NCI-H146 treated with DMSO at 0.1 percent for 48 hours (cell line): ENCODE results near the gene OGFR.
"Not testable (repeated sequence)": the region's sequence is repeated elsewhere in the genome, so short reads cannot be mapped to it uniquely, and the experiment has no call there.

Source experiments
- DNase-seq: peaks from one replicate; lab custom pipeline; 2025; ENCODE audit not compliant: unreplicated experiment; lab: John Stamatoyannopoulos, UW

Gene OGFR

DNA sequence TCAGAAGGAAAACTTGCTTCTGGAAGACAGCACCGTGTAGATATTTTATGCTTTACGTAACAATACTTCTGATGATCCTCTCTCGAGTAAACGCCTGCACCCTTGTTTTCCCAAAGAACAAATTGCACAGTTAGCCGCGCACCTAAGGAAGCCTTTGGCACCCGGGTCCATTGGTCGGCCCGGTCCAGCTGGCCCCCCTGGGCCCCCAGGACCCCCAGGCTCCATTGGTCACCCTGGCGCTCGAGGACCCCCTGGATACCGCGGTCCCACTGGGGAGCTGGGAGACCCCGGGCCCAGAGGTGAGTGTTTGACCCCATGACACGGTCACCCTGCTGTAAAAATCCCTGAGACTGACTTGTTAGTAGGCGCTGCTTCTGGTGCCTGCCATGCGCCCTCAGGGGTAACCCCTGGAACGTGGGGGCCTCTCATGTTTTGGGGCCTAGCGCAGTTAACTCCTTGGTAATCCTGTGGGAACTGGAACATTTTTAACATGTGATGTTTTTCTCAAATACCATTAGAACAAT, 32.4 kb downstream of the OGFR start:
- DNase-seq, result no peak

DNA sequence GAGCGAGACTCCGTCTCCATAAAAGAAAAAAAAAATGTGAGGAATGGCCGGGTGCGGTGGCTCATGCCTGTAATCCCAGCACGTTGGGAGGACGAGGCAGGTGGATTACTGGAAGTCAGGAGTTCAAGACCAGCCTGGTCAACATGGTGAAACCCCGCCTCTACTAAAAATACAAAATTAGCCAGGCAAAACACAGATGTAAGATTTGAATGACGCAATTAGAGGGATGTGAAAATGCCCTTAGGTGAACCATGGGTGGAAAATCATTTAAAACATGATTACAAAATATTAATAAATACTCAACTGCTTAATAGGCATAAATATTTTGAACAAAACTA, 33.1 kb downstream of the OGFR start:
- no peak for DNase-seq

DNA sequence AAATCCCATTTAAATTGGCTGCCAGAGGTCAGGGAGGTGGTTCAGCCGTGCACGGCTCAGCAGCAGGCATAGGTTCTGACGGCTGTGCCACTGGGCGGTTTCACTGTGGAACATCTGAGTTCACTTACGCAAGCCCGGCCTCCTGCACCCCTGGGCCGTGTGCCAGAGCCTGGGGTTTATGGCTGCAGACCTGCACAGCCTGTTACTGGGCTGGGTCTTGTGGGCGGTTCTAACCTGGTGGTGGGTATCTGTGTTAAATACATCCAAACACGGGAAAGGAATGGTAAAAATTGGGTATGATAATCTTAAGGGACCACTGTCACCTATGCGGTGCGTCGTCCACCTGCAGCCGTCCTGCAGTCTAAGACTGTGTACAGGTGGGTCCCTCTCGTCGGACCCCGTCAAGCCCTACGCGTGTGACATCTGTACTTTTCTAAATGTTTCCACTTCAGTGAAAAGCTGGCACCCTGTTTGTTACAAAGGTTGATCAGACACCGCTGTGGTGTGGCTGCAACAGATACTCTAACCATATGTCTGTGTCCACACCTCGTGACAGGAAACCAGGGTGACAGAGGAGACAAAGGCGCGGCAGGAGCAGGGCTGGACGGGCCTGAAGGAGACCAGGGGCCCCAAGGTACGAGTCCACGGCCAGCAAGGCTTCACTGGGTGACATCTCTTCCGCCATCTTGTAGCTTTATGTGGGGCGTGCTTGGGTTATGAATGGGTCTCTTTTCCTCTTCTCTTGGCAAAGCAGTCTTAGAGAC, 33.7 kb downstream of the OGFR start:
- no peak for DNase-seq

DNA sequence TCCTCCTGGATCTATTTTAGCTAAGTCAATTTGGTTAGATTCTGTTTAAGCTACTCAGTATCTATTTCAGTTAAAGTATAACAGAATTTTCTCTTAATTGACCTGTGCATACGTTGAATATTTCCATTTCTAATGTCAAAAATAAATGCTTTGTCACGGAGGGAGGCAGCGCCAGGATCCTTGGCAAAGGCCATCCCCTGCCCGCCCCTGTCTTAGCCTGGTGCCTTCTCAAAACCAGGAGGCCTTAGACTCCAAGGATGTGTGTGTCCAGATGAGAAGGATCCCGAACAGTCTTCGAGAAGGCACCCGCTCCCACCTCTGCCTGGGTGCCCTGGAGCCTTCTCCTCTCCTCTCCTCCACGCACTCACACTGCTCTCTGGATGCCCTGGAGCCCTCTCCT, 34.6 kb downstream of the OGFR start:
- DNase-seq, result no peak

DNA sequence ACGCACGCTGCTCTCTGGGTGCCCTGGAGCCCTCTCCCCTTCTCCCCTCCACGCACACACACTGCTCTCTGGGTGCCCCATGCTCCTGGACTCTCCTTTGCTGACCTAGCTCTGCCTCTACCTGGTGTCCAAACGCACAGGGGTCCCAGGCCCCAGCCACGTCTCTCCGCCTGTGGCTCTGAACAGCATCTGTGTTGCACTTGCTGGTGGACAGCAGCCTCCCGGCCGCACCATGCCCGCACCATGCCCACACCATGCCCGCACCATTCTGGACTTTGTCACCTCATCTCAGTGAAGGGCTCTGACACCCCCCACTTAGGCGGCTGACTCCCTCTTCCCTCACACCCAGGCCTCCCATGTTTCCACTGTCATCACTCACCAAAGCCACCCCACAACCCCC, 35.2 kb downstream of the OGFR start:
- DNase-seq, result no peak

DNA sequence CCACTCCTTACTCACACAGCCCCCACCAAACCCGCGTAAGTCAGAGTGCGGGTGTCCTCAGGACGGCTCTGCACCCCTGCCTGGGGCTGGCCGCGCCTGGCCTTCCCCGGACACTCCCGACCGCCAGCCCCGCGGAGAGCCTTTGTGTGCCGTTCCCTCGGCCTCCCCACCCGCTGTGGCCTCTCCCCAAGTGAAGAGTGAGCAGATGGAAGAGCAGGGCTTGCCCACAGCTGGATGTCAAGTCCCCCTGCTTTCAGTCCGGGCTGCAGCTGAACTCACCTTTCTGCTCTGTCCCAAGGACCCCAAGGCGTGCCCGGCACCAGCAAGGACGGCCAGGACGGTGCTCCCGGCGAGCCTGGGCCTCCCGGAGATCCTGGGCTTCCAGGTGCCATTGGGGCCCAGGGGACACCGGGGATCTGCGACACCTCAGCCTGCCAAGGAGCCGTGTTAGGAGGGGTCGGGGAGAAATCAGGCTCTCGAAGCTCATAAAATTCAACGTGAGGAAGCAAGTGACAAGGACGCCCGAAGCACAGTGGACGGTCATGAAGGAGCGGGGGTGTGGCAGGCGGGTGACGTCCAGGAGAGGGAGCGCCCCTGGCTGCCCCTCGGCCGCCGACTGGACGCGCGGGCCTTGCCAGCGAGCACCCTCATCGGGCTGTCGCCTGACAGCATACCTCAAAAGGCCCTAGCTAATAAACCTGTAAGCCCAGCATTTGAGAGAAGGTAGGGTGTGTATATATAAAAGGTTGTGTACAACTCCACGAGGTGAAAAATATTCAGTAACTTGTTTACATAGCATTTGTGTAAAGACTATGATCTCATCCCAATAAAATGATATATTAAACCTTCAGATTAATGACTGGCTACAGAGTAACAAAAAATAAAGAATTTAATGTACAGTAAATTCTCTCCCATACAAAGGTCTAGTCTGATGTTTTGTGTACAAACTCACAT, 35.9 kb downstream of the OGFR start:
- DNase-seq, result no peak

DNA sequence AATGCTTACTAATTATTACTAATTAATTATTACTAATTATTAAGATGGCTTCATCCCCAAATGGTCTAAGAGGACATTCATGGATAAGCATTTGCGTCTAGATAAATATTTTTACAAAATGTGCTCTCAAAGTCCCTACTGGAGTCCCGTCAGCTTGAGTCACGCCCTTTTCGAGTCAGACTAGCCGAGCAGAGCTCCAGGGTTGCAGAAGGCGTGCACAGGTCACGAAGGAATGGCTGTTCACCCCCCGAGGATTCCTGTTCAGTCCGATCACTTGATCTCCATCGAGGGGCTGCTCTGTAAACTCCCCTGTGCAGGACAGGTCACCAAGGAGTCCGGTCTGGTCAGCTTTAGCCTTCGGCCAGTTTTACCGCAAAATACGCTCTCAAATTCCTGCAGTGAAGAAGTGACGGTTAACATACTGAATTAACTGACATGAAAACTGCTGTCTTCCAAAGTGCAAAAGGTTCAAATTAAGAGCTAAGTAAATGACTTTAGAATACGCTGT, 37.1 kb downstream of the OGFR start:
- no peak for DNase-seq

DNA sequence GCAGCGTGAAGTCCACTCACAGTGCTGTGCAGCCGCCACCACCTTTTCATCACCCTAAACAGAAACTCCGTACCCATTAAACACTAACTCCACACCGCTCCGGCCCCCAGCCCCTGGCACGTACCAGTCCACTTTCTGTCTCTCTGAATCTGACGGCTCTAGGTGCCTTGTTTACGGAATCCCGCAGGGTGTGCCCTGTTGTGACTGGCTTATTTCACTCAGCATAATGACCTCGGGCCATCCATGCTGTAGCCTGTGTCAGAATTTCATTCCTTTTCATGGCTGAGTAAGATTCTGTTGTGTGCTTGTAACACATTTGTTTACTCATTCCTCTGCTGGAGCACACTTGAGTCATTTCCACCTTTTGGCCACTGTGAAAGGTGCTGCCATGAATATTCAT, 39.0 kb downstream of the OGFR start:
- DNase-seq, result no peak

DNA sequence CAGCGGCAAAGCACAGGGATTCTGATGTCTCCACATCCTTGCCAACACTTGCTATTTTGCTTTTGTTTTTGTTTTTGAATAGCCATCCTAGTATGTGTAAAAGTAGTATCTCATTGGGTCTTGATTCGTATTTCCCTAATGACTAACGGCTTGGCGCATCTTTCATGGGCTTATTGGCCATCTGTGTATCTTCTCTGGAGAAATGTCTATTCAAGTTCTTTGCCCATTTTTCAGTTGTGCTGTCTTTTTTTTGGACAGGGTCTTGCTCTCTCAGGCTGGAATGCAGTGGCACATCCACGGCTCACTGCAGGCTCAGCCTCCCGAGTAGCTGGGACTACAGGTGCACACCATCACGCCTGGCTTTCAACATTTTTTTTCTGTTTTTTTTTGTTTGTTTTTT, 39.5 kb downstream of the OGFR start:
- no peak for DNase-seq

DNA sequence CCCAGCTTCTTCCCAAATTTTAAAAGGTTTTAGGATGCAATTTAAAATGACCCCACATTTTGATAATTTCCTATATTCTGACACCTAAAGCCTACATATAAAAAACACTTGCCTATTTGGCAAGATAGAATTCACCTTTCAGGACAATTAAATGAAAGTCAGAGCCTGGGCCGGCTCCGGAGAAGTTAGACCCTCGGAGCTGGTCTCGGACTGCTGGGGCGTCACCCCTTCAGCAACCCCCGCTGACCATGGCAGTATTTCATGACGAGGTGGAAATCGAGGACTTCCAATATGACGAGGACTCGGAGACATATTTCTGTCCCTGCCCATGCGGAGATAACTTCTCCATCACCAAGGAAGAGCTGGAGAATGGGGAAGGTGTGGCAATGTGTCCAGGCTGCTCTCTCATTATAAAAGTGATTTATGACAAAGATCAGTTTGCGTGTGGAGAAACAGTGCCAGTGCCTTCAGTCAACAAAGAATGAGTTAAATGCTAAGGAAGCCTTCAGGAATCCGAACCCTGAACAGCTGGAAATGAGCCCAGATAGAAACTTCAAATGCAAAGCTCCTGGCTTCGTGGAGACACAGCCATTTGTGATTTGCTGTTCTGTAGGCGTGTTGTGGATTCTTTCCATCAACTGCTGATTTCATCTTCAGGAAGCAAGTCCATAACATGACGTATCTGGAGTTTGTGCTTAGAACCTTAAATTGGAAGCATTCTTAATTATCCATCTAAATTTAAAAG, 41.0 kb downstream of the OGFR start:
- DNase-seq, result no peak

DNA sequence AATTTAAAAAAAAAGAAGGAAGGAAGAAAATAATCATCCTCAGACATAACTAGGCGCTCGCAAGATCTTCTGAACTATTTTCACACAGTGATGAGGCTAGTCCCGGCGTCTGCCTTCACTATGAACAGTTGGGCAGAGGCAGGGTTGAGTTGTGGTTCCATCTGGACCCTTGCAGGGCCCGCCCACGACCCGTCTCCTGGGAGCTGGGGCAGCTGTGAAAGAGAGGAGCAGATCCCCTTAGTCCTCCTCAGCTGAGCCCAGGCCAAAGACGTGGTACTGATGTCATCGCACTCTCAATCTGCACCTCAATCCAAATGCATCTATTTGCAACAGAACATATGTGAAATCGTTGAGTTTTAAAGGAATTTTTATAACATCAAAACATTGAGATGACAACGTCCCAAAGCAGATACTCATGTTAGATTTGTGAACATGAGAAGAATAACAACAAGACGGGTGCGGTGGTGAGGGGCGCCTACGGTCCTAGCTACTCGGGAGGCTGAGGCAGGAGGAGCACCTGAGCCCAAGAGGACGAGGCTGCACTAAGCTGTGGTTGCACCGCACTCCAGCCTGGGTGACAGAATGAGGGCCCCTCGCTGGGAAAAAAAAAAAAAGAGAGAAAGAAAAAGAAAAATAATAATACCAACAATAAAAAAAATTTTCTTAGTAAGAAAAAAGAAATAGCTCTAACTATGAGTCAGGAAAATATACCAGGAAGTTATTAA, 41.7 kb downstream of the OGFR start:
- no peak for DNase-seq

DNA sequence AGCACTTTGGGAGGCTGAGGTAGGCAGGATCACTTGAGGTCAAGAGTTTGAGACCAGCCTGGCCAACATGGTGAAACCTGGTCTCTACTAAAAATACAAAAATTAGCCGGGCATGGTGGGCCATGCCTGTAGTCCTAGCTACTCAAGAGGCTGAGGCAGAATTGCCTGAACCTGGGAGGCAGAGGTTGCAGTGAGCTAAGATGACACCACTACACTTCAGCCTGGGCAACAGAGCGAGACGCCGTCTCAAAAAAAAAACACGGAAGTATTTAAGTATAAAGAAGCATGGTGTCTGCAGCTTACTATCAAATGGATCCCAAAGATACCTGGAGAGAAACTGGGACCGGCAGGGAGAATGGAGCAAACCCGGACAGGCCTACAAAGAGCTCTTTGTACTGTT, 44.3 kb downstream of the OGFR start:
- not testable (repeated sequence) for DNase-seq

DNA sequence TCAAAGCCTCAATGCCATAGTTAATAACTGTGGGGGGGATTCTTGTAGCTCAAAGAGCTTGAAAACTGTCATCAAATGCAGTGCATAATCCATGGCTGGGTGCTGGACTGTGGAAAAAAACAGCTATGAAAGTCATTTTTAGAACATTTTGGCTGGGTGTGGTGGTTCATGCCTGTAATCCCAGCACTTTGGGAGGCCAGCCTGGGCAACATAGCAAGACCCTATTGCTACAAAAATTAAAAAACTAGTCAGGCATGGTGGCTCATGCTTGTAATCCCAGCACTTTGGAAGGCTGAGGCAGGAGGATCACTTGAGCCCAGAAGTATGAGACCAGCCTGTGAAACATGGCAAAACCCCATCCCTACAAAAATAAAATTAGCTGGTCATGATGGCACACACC, 44.8 kb downstream of the OGFR start:
- DNase-seq, result no peak

DNA sequence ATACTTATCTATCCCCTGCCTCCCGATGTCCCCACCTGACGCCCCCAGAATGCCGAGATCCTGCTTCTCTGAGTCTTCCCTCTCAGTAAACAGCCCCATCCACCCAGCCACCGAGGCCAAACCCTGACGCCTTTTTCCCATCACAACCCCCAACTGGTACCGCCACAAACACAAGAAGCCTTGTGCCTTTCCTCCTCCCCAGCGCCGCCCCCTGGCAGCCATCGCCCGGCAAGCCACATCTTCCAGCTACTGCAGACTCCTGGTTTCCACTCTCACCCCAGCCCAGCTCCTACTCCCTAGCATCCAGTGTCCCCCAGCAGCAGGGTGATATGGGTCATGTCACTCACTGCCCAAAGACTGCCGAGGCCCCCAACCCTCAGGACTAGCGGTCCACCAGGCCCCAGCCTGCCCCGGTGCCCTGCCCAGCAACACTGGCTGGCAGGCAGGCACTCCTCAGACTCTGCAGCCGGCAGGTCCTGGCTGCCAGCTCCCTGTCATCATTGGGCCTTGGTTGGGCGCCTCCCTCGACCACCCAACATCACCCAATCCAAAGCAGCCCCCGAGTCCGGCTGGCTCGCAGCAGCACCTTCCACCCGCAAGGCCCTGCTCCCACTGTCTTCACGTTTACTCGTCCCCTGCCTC, 45.8 kb downstream of the OGFR start:
- no peak for DNase-seq

DNA sequence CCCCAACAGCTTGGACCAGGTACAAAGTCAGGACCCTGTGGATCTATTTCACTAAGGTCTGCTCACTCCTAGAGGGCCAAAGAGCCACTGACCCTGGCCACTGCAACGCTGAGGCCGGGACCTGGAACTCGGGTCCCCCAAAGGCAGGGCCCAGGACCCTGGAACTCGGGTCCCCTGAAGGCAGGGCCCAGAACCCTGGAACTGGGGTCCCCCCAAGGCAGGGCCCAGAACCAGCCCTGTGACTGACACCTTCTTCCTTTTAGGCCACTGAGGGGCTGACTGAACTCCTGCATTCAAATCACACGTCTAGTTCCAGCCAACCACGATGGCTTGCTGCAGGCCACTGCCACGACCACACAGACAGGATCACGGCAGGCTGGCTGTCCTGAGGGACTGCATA, 47.6 kb downstream of the OGFR start:
- no peak for DNase-seq

DNA sequence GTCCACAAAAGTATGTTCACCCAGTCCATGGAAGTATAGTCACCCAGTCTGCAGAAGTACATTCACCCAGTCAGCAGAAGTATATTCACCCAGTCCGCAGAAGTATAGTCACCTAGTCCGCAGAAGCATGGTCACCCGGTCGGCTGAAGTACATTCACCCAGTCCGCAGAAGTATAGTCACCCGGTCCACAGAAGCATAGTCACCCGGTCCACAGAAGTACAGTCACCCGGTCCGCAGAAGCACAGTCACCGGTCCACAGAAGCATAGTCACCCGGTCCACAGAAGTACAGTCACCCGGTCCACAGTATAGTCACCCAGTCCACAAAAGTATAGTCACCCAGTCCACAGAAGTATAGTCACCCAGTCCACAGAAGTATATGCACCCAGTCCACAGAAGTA, 48.2 kb downstream of the OGFR start:
- DNase-seq, result no peak

DNA sequence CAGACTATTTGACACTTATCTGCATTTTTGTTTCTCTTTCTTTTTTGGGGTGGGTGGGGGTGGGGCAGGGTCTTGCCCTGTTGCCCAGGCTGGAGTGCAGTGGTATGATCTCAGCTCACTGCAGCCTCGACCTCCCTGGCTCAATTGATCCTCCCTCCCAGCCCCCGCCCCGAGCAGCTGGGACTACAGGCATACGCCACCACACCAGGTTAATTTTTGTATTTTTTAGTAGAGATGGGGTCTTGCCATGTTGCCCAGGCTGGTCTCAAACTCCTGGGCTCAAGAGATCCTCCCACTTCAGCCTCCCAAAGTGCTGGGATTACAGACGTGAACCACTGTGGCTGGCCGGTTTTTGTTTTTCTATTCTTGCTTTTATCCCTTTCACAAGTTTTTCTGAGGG, 48.7 kb downstream of the OGFR start:
- DNase-seq, result not testable (repeated sequence)

DNA sequence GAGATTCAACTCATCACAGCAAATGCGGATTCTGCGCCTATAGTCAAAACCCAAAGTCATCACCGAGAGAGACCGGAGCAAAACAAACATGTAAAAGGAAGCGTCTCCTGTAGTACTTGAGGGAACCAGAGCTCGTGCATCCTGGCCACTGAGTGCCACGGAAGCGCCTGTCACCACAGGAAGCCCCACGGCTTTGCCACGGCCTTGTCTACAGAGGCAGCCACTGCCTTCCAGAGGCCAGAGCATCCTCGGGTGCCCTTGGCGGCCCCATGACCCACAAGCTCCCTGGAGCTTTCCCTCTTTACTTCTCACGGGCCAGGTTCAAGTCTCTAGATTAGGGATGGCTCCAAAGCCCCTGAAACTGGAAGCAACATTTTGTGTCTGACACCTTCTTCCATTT, 49.5 kb downstream of the OGFR start:
- no peak for DNase-seq

DNA sequence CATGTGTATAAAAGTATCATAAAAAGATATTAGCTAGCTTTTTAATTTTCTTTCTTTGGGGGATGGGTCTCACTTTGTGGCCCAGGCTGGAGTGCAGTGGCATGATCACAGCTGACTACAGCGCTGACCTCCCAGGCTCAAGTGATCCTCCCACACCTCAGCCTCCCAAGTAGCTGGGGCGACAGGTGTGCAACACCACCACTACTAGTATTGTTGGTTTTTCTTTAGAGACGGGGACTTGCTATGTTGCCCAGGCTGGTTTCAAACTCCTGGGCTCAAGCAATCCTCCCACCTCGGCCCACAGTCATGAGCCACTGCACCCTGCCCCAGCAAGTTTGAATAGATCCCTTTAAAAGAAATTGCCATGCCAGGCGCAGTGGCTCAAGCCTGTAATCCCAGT, 50.5 kb downstream of the OGFR start:
- DNase-seq, result no peak

DNA sequence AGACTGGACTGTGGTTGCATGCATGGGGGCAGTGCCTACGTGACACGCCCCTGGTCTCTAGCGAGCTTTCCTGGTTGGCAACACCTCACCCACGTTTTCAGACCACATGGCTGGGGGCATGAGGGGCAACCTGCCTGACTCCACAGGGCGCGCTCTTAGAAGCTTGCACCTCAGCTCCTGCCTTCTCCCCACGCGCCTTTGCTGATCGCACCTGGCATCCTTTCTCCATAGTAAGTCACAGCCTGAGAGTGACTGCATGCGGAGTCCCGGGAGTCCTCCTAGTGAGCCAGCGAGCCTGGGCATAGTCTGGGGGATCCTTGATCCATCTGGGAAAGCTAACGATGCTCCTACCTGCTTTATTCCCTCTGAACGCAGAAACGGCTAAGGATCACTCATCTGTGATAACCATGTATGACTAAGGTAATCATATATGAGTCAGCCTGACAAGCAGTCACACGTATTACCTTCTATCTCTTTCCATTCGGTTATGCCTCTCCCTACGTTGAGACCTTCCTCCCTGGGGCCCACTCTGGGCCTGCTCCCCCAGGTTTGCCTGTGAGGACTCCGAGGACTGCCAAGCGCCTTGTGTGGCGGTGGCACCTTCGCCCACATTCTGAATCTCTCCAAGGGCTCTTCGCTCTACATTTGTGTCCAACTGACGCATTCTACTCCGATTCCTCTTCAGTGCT, 52.4 kb downstream of the OGFR start:
- no peak for DNase-seq
